Panc1 (cell line): ENCODE data around the gene LRRC57. TPM values are rescaled to one million over a fixed set of nuclear protein-coding genes. Genes with fewer than 3 reads are reported as not detected.

Experiments
- ATAC-seq: fragments of 200-7000 bp; cut with Tn5 transposase; 2 replicates; pipeline ENCODE4 v1.9.1; 2020; ENCODE audit warnings: mild to moderate bottlenecking, moderate library complexity
- BruUV-seq: library from RNA; stranded (reverse); fragments of 400-500 nt; replicated peaks from 2 replicates; lab custom pipeline; 2021; lab: Mats Ljungman, UMichigan
- CTCF ChIA-PET: fragments of 300-600 bp; sonication (Branson Sonifier 250); formaldehyde crosslinking; loops from one replicate; lab custom pipeline; 2022; ENCODE audit warnings: antibody characterized with exemption; lab: Charles Lee
- POLR2A ChIA-PET: fragments of 300-600 bp; sonication (Branson Sonifier 250); formaldehyde crosslinking; loops from one replicate; lab custom pipeline; 2022; ENCODE audit warnings: antibody characterized with exemption; lab: Charles Lee
- DNase-seq: peaks from one replicate; pipeline ENCODE4 v3.0.0-alpha.2; 2010; ENCODE audit warnings: low read depth, low spot score
- H3K27ac ChIP-seq: 2 replicates; pipeline ENCODE4 v1.5.1; 2011; ENCODE audit warnings: mild to moderate bottlenecking, low read length, inconsistent platforms
- H3K27me3 ChIP-seq: fragments of 200-500 bp; sonication (Bioruptor generic); 2 replicates; pipeline ENCODE4 v1.6.0; 2014; ENCODE audit warnings: low read length, inconsistent platforms; ENCODE audit not compliant: control insufficient read depth, insufficient read depth
- H3K36me3 ChIP-seq: fragments of 200-500 bp; sonication (Bioruptor generic); 2 replicates; pipeline ENCODE4 v1.5.1; 2014; ENCODE audit warnings: inconsistent platforms, mild to moderate bottlenecking, low read length, moderate library complexity; ENCODE audit not compliant: control insufficient read depth, insufficient read depth
- H3K4me1 ChIP-seq: 2 replicates; pipeline ENCODE4 v1.5.1; 2011; ENCODE audit warnings: inconsistent platforms, mild to moderate bottlenecking, low read length, moderate library complexity; ENCODE audit not compliant: control insufficient read depth, insufficient read depth
- H3K4me3 ChIP-seq, 2 experiments: 2 replicates each; pipeline ENCODE4 v1.5.1; 2011 to 2012; ENCODE audit warnings: low read depth in 2 of 2, low read length in 2 of 2, mild to moderate bottlenecking in 2 of 2, inconsistent platforms in 1 of 2, moderate library complexity in 1 of 2
- H3K9me3 ChIP-seq: fragments of 200-500 bp; sonication (Bioruptor generic); 2 replicates; pipeline ENCODE4 v1.5.1; 2014; ENCODE audit warnings: low read depth, mild to moderate bottlenecking, inconsistent platforms, low read length, moderate library complexity; ENCODE audit not compliant: control insufficient read depth, insufficient read depth
- CTCF ChIP-seq: fragments of 450-650 bp; IDR thresholded peaks from 2 replicates; pipeline ENCODE4 v1.5.1; 2017; ENCODE audit warnings: mild to moderate bottlenecking
- POLR2AphosphoS5 ChIP-seq: IDR thresholded peaks from 2 replicates; pipeline ENCODE4 v1.6.1; 2012; ENCODE audit warnings: mild to moderate bottlenecking, low read depth, low read length, moderate library complexity
- SIN3A ChIP-seq: IDR thresholded peaks from 2 replicates; pipeline ENCODE4 v1.6.1; 2012; ENCODE audit warnings: low read depth, mild to moderate bottlenecking, low read length, moderate library complexity, borderline replicate concordance; ENCODE audit not compliant: insufficient read depth
- TCF7L2 ChIP-seq: IDR thresholded peaks from 2 replicates; pipeline ENCODE4 v1.6.1; 2011; ENCODE audit warnings: mild to moderate bottlenecking, low read depth, low read length, inconsistent platforms
- in situ Hi-C: cut with HindIII; loops from 2 replicates; pipeline ENCODE4 v1.10.0; 2016; ENCODE audit warnings: low sequenced_read_pairs, low pct_unique_long_range_greater_than_20kb
- intact Hi-C: fragments of 100-400 bp; cut with micrococcal nuclease; formaldehyde crosslinking; loops from one replicate; pipeline ENCODE4 v1.10.0; 2022; ENCODE audit not compliant: unreplicated experiment
- total RNA-seq: library from RNA; stranded (reverse); gene quantifications from one replicate; pipeline ENCODE4 v1.2.1, GENCODE V29; 2021; ENCODE audit not compliant: unreplicated experiment
- TF ChIP-seq, protein P1 (sequence below), 2 experiments: IDR thresholded peaks; 2 replicates each; pipeline ENCODE4 v1.6.1; 2011 to 2012; ENCODE audit warnings: low read depth in 2 of 2, control low read depth in 1 of 2, low read length in 1 of 2, mild to moderate bottlenecking in 1 of 2, moderate library complexity in 1 of 2; ENCODE audit not compliant: insufficient read depth in 1 of 2

Gene LRRC57
- total RNA-seq, 1 experiment from 2014 or later, result 39.2 TPM

GRCh38 chr15:42577514-42578031 is 29.0 kb upstream of the LRRC57 start:
- intact Hi-C loops (no loop called here), in situ Hi-C loops (no loop called here)
- DNase-seq (no peak), ATAC-seq (no peak)
- Histone ChIP-seq H3K9me3 (no peaks in the 10 kb centered on the region), H3K4me1 (peaks cover 27% of the 10 kb centered on the region), H3K4me3 (no peak overlapping the region), H3K27me3 (no peaks in the 10 kb centered on the region), H3K36me3 (no peaks in the 10 kb centered on the region), H3K27ac (peak overlapping the region; percentile 35; the same call in 1 of the 2 replicates)
- ChIA-PET CTCF (no interaction called here), POLR2A (no interaction called here)
- no peak for TF ChIP-seq TCF7L2
- no TSS peak for BruUV-seq

DNA sequence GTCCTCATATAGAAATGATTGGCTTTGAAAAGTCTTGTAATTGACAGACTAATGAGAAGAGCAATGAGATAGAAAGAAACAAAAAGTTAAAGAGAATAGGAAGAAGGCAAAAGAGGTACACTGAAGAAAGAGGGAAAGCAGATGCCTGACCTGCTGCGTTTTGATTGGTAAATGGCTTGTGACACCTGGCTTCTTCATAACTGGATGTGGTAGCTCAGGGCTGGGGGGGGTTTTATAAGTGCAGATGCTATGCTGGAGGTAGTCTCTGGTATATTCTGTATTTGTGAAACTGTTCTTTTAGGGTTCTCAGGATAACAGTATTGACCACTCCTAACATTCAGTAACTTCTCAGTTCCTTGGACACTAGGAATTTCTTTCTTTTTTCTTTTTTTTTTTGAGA is 28.2 kb upstream of the LRRC57 start:
- in situ Hi-C loops, result no loop called here
- Histone ChIP-seq H3K27me3 (no peaks in the 10 kb centered on the region), H3K36me3 (no peaks in the 10 kb centered on the region), H3K27ac (no peak overlapping the region), H3K4me1 (peaks cover 19% of the 10 kb centered on the region), H3K9me3 (no peaks in the 10 kb centered on the region), H3K4me3 (peak overlapping the region; percentile 81 to 90; a peak in 3 of 4 replicates)
- TSS peak; percentile 81 for BruUV-seq
- CTCF ChIA-PET, result no interaction called here
- DNase-seq (no peak), ATAC-seq (no peak)
- POLR2A ChIA-PET, result no interaction called here
- intact Hi-C loops, result no loop called here
- TF ChIP-seq, protein P1, sequence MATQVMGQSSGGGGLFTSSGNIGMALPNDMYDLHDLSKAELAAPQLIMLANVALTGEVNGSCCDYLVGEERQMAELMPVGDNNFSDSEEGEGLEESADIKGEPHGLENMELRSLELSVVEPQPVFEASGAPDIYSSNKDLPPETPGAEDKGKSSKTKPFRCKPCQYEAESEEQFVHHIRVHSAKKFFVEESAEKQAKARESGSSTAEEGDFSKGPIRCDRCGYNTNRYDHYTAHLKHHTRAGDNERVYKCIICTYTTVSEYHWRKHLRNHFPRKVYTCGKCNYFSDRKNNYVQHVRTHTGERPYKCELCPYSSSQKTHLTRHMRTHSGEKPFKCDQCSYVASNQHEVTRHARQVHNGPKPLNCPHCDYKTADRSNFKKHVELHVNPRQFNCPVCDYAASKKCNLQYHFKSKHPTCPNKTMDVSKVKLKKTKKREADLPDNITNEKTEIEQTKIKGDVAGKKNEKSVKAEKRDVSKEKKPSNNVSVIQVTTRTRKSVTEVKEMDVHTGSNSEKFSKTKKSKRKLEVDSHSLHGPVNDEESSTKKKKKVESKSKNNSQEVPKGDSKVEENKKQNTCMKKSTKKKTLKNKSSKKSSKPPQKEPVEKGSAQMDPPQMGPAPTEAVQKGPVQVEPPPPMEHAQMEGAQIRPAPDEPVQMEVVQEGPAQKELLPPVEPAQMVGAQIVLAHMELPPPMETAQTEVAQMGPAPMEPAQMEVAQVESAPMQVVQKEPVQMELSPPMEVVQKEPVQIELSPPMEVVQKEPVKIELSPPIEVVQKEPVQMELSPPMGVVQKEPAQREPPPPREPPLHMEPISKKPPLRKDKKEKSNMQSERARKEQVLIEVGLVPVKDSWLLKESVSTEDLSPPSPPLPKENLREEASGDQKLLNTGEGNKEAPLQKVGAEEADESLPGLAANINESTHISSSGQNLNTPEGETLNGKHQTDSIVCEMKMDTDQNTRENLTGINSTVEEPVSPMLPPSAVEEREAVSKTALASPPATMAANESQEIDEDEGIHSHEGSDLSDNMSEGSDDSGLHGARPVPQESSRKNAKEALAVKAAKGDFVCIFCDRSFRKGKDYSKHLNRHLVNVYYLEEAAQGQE (IDR thresholded peaks at IDR 0.05; ENCODE audit: insufficient read depth in 1 of 2, low read depth in 2 of 2, low read length in 1 of 2), result no peak
- TF ChIP-seq CTCF (no peak), TCF7L2 (no peak), SIN3A (no peak), POLR2AphosphoS5 (no peak)

- H3K27ac ChIP-seq, result peak overlapping the region; percentile 90
- POLR2A ChIA-PET, result interaction anchor here (0.7 to 1.2 kb wide), 2 partner anchors 69 to 191 kb away, joined by 3 read pairs; no protein-coding TSS in a partner anchor
- CTCF ChIA-PET, result interaction anchor here (0.9 kb wide), 1 partner anchor 39 kb away, joined by 3 read pairs; no protein-coding TSS in a partner anchor
- peak overlapping the region; percentile 81 to 90 for H3K4me3 ChIP-seq
- no peaks in the 10 kb centered on the region for H3K27me3 ChIP-seq
- DNase-seq (no peak), ATAC-seq (no peak)
- H3K4me1 ChIP-seq, result peaks cover 17% of the 10 kb centered on the region
- in situ Hi-C loops, result no loop called here
- H3K36me3 ChIP-seq, result no peaks in the 10 kb centered on the region
- intact Hi-C loops, result no loop called here
- BruUV-seq, result no TSS peak
- no peaks in the 10 kb centered on the region for H3K9me3 ChIP-seq
- TF ChIP-seq, protein P1 (IDR thresholded peaks at IDR 0.05; ENCODE audit: insufficient read depth in 1 of 2, low read depth in 2 of 2, low read length in 1 of 2), result no peak
- TF ChIP-seq POLR2AphosphoS5 (no peak), CTCF (no peak), TCF7L2 (no peak), SIN3A (no peak)
Observed at GRCh38 chr15:42576040-42576594, 27.5 kb upstream of the LRRC57 start.
